ENCODE results near the gene ASIC1.

- TF ChIP-seq, protein P1, sequence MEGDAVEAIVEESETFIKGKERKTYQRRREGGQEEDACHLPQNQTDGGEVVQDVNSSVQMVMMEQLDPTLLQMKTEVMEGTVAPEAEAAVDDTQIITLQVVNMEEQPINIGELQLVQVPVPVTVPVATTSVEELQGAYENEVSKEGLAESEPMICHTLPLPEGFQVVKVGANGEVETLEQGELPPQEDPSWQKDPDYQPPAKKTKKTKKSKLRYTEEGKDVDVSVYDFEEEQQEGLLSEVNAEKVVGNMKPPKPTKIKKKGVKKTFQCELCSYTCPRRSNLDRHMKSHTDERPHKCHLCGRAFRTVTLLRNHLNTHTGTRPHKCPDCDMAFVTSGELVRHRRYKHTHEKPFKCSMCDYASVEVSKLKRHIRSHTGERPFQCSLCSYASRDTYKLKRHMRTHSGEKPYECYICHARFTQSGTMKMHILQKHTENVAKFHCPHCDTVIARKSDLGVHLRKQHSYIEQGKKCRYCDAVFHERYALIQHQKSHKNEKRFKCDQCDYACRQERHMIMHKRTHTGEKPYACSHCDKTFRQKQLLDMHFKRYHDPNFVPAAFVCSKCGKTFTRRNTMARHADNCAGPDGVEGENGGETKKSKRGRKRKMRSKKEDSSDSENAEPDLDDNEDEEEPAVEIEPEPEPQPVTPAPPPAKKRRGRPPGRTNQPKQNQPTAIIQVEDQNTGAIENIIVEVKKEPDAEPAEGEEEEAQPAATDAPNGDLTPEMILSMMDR (IDR thresholded peaks at IDR 0.05): no peak
- TF ChIP-seq POLR2A (IDR thresholded peaks at IDR 0.05) (no peak), EP300 (IDR thresholded peaks at IDR 0.05; ENCODE audit: low read depth) (no peak)
These were observed 24.4 kb upstream of the ASIC1 start for GRCh38 chr12:50032854-50033581.
